HG03575 (cell line): ENCODE data around the gene TIMP1.
A peak's percentile ranks its signal among the peaks of the same experiment; 100 is the strongest.

Source experiments
- ATAC-seq: cut with Tn5 transposase; IDR thresholded peaks from one replicate; pipeline ENCODE4 v1.9.1; 2021; ENCODE audit not compliant: unreplicated experiment, insufficient number of reproducible peaks, low FRiP score; ENCODE audit errors: extremely low read depth

TIMP1 gene

GRCh38 chrX:47581731-47582647 is at the start of gene TIMP1:
Gene TIMP1 (plus strand): TSS chrX:47582436. CDS start chrX:47583416, 980 bp downstream.
- ATAC-seq = peak; percentile 42

GRCh38 chrX:47539860-47540259 is 42.4 kb upstream of the TIMP1 start:
- no peak for ATAC-seq

DNA sequence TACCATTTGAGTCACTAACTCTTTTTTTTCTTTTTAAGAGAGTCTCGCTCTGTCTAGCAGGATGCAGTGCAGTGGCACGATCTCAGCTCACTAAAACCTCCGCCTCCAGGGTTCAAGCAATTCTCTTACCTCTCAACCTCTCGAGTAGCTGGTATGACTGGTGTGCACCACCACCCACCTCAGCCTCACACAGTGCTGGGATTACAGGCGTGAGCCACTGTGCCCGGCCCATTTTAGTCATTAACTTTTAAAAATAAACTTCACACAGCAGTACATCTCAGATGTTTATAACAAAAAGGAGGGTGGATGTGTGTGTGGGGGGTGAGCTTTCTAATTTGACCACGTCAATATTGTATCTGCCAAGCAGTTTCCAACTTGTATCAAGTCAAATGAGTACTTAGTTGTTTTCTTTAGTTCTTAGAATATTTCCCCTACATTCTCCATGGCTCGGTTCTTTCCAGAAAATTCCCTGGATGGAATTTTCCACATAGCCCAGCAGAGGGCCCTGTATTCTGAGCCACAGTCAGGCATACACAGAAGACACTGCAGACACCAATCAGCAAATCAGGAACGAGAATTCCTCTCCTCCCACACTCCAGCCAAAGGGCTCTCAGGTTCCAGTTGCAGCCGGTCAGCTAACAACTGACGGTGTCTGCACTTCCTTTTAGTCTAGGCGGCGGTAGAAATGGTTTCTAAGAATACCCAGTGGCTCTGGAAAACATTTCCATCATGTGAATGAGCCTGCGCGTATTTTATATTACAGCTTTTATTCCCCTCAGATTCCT is 41.3 kb upstream of the TIMP1 start:
- ATAC-seq = no peak

- no peak for ATAC-seq
These were observed 38.7 kb upstream of the TIMP1 start for GRCh38 chrX:47543496-47543895.

- peak; percentile 68 for ATAC-seq
These were observed 26.1 kb upstream of the TIMP1 start for GRCh38 chrX:47556045-47556623.

- no peak for ATAC-seq
These were observed 23.8 kb upstream of the TIMP1 start for GRCh38 chrX:47558436-47558835.

DNA sequence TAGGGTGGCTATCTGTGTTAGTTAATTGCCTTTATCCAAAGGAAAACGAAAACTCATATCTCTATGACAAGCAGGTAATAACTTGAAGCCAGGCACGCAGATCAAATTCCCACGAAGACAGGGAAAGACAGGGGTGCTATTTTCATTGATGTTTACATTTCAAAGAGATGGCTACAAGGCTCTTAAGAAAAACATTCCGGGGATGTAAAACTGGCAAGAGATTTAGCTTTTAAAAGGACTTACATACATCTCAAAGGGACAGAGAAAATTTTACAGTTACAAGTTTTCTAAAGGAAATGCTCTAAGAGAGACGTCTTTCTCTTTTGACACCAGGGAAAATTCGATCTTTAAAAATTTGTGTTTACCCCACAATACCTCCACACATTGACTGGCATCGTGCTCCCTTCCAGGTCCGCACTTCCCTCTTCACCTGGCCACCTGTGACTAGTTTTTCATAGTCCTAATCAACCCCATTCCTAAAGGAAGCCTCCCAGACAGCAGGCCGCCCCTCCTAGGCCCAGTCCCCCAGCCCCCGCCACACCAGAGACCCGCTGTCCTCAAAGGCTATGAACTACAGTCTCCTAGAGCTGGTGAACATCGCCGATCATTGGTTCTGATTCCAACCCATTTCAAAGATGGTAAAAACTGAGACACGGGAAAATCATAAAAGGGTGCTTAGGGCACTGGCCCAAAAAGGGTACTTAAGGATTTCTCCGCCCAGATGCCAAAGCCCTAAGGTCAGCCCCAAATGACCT is 21.9 kb upstream of the TIMP1 start:
- ATAC-seq = no peak

GRCh38 chrX:47560934-47561658 is 21.1 kb upstream of the TIMP1 start, which contains the start of gene ARAF:
Gene ARAF (plus strand): TSS chrX:47561205. CDS start chrX:47562968, 1,763 bp downstream.
- ATAC-seq = peak; percentile 50

- ATAC-seq = no peak
These were observed 20.5 kb upstream of the TIMP1 start for GRCh38 chrX:47561659-47562151.

GRCh38 chrX:47562615-47563243 is 19.5 kb upstream of the TIMP1 start:
- no peak for ATAC-seq

- ATAC-seq = no peak
These were observed 18.4 kb upstream of the TIMP1 start for GRCh38 chrX:47563801-47564315.

- no peak for ATAC-seq
These were observed 17.7 kb upstream of the TIMP1 start for GRCh38 chrX:47564438-47565085.

DNA sequence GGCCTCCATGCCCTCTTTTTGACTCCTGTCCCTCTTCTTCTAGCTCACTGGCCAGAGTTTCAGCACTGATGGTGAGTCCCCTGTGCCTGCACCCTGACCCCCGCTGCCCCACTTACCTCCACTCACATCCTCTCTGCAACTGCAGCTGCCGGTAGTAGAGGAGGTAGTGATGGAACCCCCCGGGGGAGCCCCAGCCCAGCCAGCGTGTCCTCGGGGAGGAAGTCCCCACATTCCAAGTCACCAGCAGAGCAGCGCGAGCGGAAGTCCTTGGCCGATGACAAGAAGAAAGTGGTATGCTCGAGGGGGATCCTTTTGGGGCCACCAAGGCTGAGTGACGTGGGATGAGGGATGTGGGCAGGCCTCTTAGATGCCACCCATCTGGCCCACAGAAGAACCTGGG is 15.4 kb upstream of the TIMP1 start:
- no peak for ATAC-seq

DNA sequence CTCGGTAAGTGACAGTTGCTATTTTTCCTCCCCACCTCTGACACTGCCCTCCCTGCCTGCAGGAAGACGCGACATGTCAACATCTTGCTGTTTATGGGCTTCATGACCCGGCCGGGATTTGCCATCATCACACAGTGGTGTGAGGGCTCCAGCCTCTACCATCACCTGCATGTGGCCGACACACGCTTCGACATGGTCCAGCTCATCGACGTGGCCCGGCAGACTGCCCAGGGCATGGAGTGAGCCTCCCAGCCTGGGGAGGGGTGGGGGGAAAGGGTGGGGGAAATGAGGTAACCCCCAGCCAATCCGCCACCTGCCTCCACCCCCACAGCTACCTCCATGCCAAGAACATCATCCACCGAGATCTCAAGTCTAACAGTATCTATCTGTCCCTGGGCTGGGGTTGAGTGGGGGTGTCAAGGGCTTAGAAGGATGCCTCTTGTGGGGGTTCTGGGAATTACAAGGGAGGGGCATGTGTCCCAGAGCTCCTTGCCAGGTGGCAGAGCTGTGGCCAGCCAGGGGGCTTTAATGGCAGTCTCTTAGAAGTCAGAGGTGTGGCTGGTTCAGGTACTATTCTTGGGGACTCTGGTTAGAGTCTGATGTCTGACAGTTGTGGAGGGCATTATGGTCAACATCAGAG is 13.5 kb upstream of the TIMP1 start:
- no peak for ATAC-seq

- no peak for ATAC-seq
These were observed 11.4 kb upstream of the TIMP1 start for GRCh38 chrX:47570794-47571193.

DNA sequence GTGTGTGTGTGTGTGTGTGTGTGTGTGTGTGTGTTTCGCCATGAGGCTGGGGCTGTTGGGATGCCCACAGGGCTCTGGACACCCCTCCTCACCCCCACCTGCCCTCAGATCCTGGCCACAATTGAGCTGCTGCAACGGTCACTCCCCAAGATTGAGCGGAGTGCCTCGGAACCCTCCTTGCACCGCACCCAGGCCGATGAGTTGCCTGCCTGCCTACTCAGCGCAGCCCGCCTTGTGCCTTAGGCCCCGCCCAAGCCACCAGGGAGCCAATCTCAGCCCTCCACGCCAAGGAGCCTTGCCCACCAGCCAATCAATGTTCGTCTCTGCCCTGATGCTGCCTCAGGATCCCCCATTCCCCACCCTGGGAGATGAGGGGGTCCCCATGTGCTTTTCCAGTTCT is 11.0 kb upstream of the TIMP1 start:
- ATAC-seq = no peak

DNA sequence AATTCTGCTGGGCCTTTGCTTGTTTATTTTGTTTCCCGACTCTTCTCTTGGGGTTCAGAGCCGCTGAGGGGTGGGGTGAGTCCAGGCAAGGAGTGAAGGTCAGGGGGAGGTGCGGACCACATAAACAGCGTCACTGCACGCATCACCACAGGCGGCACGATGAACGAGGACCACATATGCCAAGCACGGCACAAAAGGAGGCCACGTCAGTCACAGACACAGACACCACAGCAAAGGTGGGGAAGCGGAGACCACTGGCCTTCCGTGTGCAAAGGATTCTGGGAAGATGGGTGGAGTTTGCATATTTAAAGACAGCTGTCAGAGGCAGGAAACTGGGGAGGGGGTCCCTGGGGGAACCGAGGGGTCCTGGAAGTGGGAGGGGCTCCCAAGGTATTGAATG is 10.3 kb upstream of the TIMP1 start:
- ATAC-seq = no peak
